SW480 (cell line): ENCODE results near the gene ADAM23.
A peak's percentile ranks its signal among the peaks of the same experiment; 100 is the strongest.

Experiments
- DNase-seq: peaks from one replicate; pipeline ENCODE4 v3.0.0-alpha.2; 2016; ENCODE audit warnings: low spot score

Gene ADAM23

DNA sequence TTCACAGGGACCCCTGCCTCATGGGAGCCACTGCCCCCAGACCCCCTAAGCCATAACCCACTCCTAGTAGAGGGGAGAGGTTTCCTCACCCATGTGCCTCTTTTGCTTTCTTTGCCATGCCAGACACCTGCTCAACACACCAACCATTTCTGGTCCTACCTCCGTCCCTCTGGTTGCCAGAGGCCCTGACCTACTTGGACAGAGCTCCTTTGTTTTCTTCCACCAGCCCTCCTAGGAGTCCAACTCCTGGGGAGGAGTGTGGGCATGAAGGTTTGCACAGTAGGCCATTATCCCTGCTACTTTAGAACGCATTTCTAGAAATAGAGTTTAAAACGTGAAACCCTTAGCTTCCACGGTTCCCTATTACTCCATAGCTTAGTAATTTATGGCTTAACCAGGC lies 122.3 kb downstream of the ADAM23 start:
- no peak for DNase-seq

GRCh38 chr2:206569470-206569869 lies 126.1 kb downstream of the ADAM23 start:
- DNase-seq = no peak

- no peak for DNase-seq
Measured at GRCh38 chr2:206570199-206570598, 126.9 kb downstream of the ADAM23 start.

DNA sequence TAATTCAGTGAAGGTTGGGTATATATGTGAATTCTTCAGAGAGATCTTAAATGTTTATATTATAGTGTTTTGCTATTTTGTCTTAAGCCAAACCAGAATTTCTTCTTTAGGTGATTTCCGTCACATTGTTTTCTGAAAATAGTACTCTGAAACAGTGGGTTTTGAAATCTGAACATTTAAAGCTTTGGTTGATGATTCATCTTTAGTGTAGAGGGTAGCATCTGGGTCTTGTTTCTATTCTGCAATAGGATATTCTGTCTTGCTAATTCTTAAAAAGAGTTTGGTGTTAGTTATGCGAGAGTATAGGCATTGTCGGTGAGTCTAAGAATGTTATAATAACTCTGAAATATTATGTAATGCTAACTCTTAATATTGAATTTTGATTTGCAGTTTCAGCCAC lies 129.4 kb downstream of the ADAM23 start:
- no peak for DNase-seq

GRCh38 chr2:206573793-206574192 lies 130.5 kb downstream of the ADAM23 start:
- DNase-seq = no peak

- no peak for DNase-seq
Measured at GRCh38 chr2:206584323-206585116, 141.2 kb downstream of the ADAM23 start.

- peak; percentile 2 for DNase-seq
Measured at GRCh38 chr2:206585335-206585734, 142.0 kb downstream of the ADAM23 start.

GRCh38 chr2:206586609-206587008 lies 143.3 kb downstream of the ADAM23 start:
- DNase-seq = no peak

DNA sequence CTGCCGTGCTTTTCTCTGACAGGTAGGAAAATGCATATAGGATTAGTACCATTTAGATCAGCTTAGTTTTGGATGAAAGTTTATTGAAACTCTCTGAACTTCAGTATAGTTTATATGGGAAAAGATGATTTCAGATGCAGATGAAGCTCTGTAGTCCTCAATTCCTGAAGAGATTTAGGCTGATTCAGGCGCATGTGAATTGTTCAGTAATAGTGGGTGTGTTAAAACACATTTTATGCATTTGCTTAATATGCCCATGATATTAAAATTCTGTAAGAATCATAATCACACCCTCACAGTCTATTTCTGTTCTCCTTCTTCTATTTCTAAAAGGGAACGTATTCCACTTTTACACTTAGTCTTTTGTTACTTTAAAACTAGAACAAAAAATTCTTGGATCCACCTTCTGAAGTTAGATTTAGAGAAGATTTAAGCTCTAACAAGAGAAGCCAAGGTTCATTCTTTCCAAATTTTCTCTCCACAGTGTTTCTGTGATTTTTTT lies 154.4 kb downstream of the ADAM23 start:
- DNase-seq = no peak

GRCh38 chr2:206603243-206603642 lies 159.9 kb downstream of the ADAM23 start:
- DNase-seq = no peak

DNA sequence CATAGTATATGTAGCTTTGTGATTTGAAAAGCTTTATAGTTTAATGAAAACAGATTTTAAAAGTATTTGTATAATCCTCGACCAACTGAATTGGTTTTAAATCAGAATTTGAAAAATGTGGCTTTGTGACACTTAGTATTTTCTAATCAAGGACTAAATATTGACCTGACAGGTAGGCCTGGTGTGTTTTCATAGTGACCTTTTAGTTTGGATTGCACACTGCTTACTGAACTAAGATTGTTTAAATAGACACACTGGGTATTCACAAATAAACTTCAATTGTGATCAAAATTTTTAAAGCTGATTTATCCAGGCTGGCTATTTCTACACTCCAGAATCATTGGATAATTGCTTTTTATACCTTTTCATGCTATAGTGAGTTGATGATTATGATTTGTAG lies 167.1 kb downstream of the ADAM23 start:
- no peak for DNase-seq

- no peak for DNase-seq
Measured at GRCh38 chr2:206611191-206611590, 167.9 kb downstream of the ADAM23 start.

DNA sequence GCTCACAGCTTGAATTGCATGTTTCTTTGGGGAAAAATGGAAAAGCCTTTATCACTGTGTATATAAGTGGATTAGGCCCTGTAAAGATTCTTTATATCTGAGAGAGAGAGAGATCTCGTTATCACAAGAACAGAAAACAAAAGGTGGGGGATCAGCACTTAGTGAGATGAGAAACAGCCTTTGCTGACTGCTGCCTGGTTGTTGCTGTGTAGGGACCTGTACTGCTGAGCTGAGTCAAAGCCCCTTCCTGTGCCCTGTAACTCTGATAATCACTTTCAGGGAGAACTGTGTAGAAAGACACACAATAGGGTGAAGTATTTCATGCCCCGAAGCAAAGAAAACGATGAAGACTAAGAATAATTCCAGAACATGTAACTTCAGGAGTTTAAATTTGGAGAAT lies 168.4 kb downstream of the ADAM23 start:
- DNase-seq = no peak

DNA sequence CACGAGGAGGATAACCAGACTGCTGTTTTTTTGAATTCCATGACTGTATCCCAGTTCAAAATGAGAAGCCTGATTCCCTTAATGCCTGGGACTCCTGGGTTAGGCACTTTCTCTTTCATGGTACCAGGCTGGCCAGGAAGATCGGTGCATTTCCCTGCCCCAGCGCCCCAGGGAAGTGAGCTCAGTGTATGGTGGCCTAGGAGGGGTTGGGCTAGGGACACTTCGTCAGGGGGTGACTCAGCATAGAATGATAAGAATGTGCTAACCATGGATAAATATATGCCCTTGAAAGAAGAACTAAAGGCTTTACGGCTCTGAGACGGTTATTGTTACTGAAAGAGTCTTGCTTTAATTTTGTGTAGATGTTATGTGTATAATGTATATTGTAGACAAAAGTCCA lies 171.5 kb downstream of the ADAM23 start:
- no peak for DNase-seq

- no peak for DNase-seq
Measured at GRCh38 chr2:206615417-206616089, 172.2 kb downstream of the ADAM23 start.

- DNase-seq = no peak
Measured at GRCh38 chr2:206616151-206616550, 172.8 kb downstream of the ADAM23 start.

GRCh38 chr2:206619011-206619410 lies 175.7 kb downstream of the ADAM23 start:
- DNase-seq = no peak

GRCh38 chr2:206626108-206626507 lies 182.8 kb downstream of the ADAM23 start:
- no peak for DNase-seq

- no peak for DNase-seq
Measured at GRCh38 chr2:206627632-206628031, 184.3 kb downstream of the ADAM23 start.

DNA sequence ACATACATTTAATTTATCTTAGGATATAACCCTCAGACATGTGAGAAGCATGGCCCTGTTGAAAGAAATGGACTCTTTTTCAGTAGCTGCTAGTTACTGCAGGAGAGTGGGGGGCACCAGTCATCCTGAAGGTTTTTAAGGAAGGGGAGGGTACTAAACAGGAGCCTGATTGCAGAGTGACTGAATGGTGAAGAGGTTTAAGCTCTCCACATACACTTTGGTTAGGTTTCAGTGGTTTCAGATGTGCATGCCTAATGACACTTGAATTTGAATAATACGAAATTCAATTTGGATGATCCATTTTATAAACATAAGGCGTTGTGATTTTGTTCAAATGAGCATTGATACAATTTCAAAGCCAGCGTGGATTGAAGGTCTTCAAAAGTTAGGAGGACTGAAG lies 188.0 kb downstream of the ADAM23 start:
- DNase-seq = no peak

- no peak for DNase-seq
Measured at GRCh38 chr2:206635015-206635414, 191.7 kb downstream of the ADAM23 start.

GRCh38 chr2:206639636-206640035 lies 196.3 kb downstream of the ADAM23 start:
- no peak for DNase-seq

- no peak for DNase-seq
Measured at GRCh38 chr2:206641226-206641625, 197.9 kb downstream of the ADAM23 start.
